HFFc6 (cell line): Measurements from ENCODE around the gene MPRIP. TPM values are rescaled to one million over a fixed set of nuclear protein-coding genes. Genes with fewer than 3 reads are reported as not detected.

ENCODE experiments used
- DNase-seq: peaks from one replicate; pipeline ENCODE4 v3.0.0-alpha.2; 2018
- H3K27ac Mint-ChIP-seq: 2 replicates; pipeline ENCODE4 v1.8.0; 2020; ENCODE audit warnings: mild to moderate bottlenecking, mixed read lengths
- H3K27me3 Mint-ChIP-seq: 2 replicates; pipeline ENCODE4 v1.8.0; 2021; ENCODE audit warnings: mild to moderate bottlenecking, moderate library complexity, mixed read lengths; ENCODE audit not compliant: insufficient read depth
- H3K36me3 Mint-ChIP-seq: 2 replicates; pipeline ENCODE4 v1.8.0; 2021; ENCODE audit warnings: low read depth, mixed read lengths
- H3K4me1 Mint-ChIP-seq: 2 replicates; pipeline ENCODE4 v1.8.0; 2020; ENCODE audit warnings: low read depth, mixed read lengths
- H3K4me3 Mint-ChIP-seq: 2 replicates; pipeline ENCODE4 v1.8.0; 2020; ENCODE audit warnings: mild to moderate bottlenecking, moderate library complexity, mixed read lengths
- H3K9me3 Mint-ChIP-seq: 2 replicates; pipeline ENCODE4 v1.8.0; 2020; ENCODE audit warnings: mild to moderate bottlenecking, mixed read lengths
- total RNA-seq, 6 experiments: library from RNA; stranded (reverse); fragmentation: NEBNext Ultra II Directional; extraction: Animal tissue kit (Norgen Biotek cat#: 25700); gene quantifications; 2 replicates in 1 of 6; 3 replicates in 5 of 6; pipeline ENCODE4 v1.2.3, GENCODE V29; 2021
- TF ChIP-seq, protein P1 (sequence below): fragments of 200-600 bp; sonication (generic); IDR thresholded peaks from 2 replicates; pipeline ENCODE4 v1.5.0; 2021; ENCODE audit warnings: antibody characterized with exemption, mild to moderate bottlenecking

MPRIP gene
- total RNA-seq, 6 experiments from 2014 or later = 350 to 409 (median 372) TPM

DNA sequence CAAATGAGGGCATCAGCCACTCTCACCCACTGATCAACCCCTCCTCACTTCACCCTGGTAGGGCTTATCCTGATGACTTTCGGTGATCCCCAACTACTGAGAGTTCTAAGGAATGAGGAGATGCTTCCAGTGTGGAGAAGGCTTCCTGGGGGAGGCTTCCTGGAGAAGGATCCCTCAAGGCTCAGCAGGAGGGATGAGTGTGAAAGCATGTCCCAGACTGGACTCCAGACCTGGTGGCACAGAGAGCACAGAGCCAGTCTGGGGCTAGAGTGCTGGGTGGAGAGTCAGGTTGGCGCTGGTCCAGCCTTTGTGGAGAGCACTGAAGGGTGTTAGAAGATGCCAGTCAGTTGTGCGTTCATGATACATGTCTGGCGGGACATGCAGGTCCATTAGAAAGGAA, 110.1 kb downstream of the MPRIP start:
- Mint-ChIP-seq H3K9me3 (no peaks in the 10 kb centered on the region), H3K36me3 (peaks cover 56% of the 10 kb centered on the region), H3K27me3 (peaks cover 11% of the 10 kb centered on the region), H3K4me3 (peak overlapping the region; percentile 11; the same call in 1 of the 2 replicates), H3K4me1 (peaks cover 88% of the 10 kb centered on the region), H3K27ac (peak overlapping the region; percentile 92)
- peak; percentile 15 for DNase-seq
- TF ChIP-seq, protein P1, sequence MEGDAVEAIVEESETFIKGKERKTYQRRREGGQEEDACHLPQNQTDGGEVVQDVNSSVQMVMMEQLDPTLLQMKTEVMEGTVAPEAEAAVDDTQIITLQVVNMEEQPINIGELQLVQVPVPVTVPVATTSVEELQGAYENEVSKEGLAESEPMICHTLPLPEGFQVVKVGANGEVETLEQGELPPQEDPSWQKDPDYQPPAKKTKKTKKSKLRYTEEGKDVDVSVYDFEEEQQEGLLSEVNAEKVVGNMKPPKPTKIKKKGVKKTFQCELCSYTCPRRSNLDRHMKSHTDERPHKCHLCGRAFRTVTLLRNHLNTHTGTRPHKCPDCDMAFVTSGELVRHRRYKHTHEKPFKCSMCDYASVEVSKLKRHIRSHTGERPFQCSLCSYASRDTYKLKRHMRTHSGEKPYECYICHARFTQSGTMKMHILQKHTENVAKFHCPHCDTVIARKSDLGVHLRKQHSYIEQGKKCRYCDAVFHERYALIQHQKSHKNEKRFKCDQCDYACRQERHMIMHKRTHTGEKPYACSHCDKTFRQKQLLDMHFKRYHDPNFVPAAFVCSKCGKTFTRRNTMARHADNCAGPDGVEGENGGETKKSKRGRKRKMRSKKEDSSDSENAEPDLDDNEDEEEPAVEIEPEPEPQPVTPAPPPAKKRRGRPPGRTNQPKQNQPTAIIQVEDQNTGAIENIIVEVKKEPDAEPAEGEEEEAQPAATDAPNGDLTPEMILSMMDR = no peak

- H3K9me3 Mint-ChIP-seq = no peaks in the 10 kb centered on the region
- peaks cover 11% of the 10 kb centered on the region for H3K27me3 Mint-ChIP-seq
- H3K36me3 Mint-ChIP-seq = peaks cover 49% of the 10 kb centered on the region
- no peak for DNase-seq
- H3K4me3 Mint-ChIP-seq = no peak overlapping the region
- TF ChIP-seq, protein P1 = no peak
- H3K27ac Mint-ChIP-seq = peak overlapping the region; percentile 42
- peaks cover 82% of the 10 kb centered on the region for H3K4me1 Mint-ChIP-seq
These were observed 110.8 kb downstream of the MPRIP start for GRCh38 chr17:17153071-17153470.

- Mint-ChIP-seq H3K27me3 (peaks cover 11% of the 10 kb centered on the region), H3K9me3 (no peaks in the 10 kb centered on the region), H3K4me3 (no peak overlapping the region; the same call in 1 of the 2 replicates), H3K36me3 (peaks cover 49% of the 10 kb centered on the region), H3K4me1 (peaks cover 79% of the 10 kb centered on the region), H3K27ac (peak overlapping the region; percentile 42)
- TF ChIP-seq, protein P1 = no peak
- no peak for DNase-seq
These were observed 111.5 kb downstream of the MPRIP start for GRCh38 chr17:17153709-17154108.

GRCh38 chr17:17154556-17154955, 112.3 kb downstream of the MPRIP start:
- H3K9me3 Mint-ChIP-seq = no peaks in the 10 kb centered on the region
- H3K36me3 Mint-ChIP-seq = peaks cover 54% of the 10 kb centered on the region
- peaks cover 79% of the 10 kb centered on the region for H3K4me1 Mint-ChIP-seq
- TF ChIP-seq, protein P1 = no peak
- no peak overlapping the region for H3K4me3 Mint-ChIP-seq
- peak overlapping the region; percentile 34 for H3K27ac Mint-ChIP-seq
- H3K27me3 Mint-ChIP-seq = peaks cover 11% of the 10 kb centered on the region
- DNase-seq = no peak

- Mint-ChIP-seq H3K4me1 (peaks cover 76% of the 10 kb centered on the region), H3K4me3 (no peak overlapping the region), H3K36me3 (peaks cover 55% of the 10 kb centered on the region), H3K27ac (peak overlapping the region; percentile 34), H3K9me3 (no peaks in the 10 kb centered on the region), H3K27me3 (peaks cover 11% of the 10 kb centered on the region)
- TF ChIP-seq, protein P1 = no peak
- DNase-seq = no peak
These were observed 112.7 kb downstream of the MPRIP start for GRCh38 chr17:17154981-17155380.

DNA sequence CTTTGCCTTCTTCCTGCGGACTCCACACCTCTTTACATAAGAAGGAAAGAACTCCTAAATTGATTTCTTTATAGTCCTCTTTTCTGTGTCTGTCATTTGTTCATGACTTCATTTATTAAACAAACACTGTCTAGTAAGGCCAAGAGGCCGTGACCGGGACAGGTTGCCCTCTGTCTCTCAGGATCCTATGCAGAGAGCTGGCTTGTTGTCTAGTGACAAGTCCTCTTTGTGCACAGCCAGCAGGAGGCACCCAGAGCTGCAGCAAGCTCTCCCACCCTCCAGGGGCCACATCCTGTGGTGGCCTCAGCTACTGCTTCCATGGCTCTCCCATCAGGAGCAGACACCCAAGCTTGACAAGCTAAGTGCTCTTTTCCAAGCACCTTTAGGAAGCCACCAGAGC, 113.3 kb downstream of the MPRIP start:
- peak overlapping the region; percentile 87 for H3K27ac Mint-ChIP-seq
- peaks cover 11% of the 10 kb centered on the region for H3K27me3 Mint-ChIP-seq
- no peak for DNase-seq
- H3K4me3 Mint-ChIP-seq = no peak overlapping the region
- H3K4me1 Mint-ChIP-seq = peaks cover 70% of the 10 kb centered on the region
- TF ChIP-seq, protein P1 = no peak
- peaks cover 51% of the 10 kb centered on the region for H3K36me3 Mint-ChIP-seq
- no peaks in the 10 kb centered on the region for H3K9me3 Mint-ChIP-seq
